Measurements from ENCODE around the gene CAPN1. TPM values are rescaled to one million over a fixed set of nuclear protein-coding genes. Genes with fewer than 3 reads are reported as not detected.
"Not testable (repeated sequence)": the region's sequence is repeated elsewhere in the genome, so short reads cannot be mapped to it uniquely, and the experiment has no call there.

Gene CAPN1
- total RNA-seq, 4 donors from 2014 or later: 467 to 627 (median 561) TPM

- no peak for DNase-seq (ENCODE audit: low spot score in 2 of 2)
- WGBS: 60% methylated on average over 5 of the region's 5 CpGs
- no peak overlapping the region for H3K4me3 ChIP-seq
- H3K27me3 ChIP-seq: no peaks in the 10 kb centered on the region
- no peaks in the 10 kb centered on the region for H3K9me3 ChIP-seq
- H3K4me1 ChIP-seq: no peaks in the 10 kb centered on the region
- no peak for TF ChIP-seq EP300 (IDR thresholded peaks at IDR 0.05)
- TF ChIP-seq CTCF (IDR thresholded peaks at IDR 0.05): no peak
- no peak for TF ChIP-seq POLR2AphosphoS5 (IDR thresholded peaks at IDR 0.05)
- H3K36me3 ChIP-seq: no peaks in the 10 kb centered on the region
- H3K27ac ChIP-seq: no peak overlapping the region
Observed at GRCh38 chr11:65241134-65241533, 59.4 kb downstream of the CAPN1 start.

- H3K9me3 ChIP-seq: no peaks in the 10 kb centered on the region
- no peak for TF ChIP-seq CTCF (IDR thresholded peaks at IDR 0.05)
- no peak for TF ChIP-seq POLR2AphosphoS5 (IDR thresholded peaks at IDR 0.05)
- TF ChIP-seq POLR2A (IDR thresholded peaks at IDR 0.05): no peak
- TF ChIP-seq EP300 (IDR thresholded peaks at IDR 0.05): no peak
- no peak overlapping the region for H3K27ac ChIP-seq
- H3K27me3 ChIP-seq: no peaks in the 10 kb centered on the region
- no peak for DNase-seq (ENCODE audit: low spot score in 2 of 2)
- H3K36me3 ChIP-seq: no peaks in the 10 kb centered on the region
- no peaks in the 10 kb centered on the region for H3K4me1 ChIP-seq
- H3K4me3 ChIP-seq: no peak overlapping the region
Observed at GRCh38 chr11:65241692-65242091, 60.0 kb downstream of the CAPN1 start.

- no peak for DNase-seq (ENCODE audit: low spot score in 2 of 2)
- no peak for TF ChIP-seq POLR2AphosphoS5 (IDR thresholded peaks at IDR 0.05)
- TF ChIP-seq CTCF (IDR thresholded peaks at IDR 0.05): no peak
- no peak for TF ChIP-seq POLR2A (IDR thresholded peaks at IDR 0.05)
- no peaks in the 10 kb centered on the region for H3K36me3 ChIP-seq
- H3K4me1 ChIP-seq: no peaks in the 10 kb centered on the region
- H3K4me3 ChIP-seq: no peak overlapping the region
- no peaks in the 10 kb centered on the region for H3K27me3 ChIP-seq
- H3K27ac ChIP-seq: no peak overlapping the region
- WGBS: 86% methylated on average over 6 of the region's 6 CpGs
- H3K9me3 ChIP-seq: no peaks in the 10 kb centered on the region
Observed at GRCh38 chr11:65242389-65242788, 60.7 kb downstream of the CAPN1 start.

- Histone ChIP-seq H3K4me1 (no peaks in the 10 kb centered on the region), H3K27ac (no peak overlapping the region), H3K9me3 (no peaks in the 10 kb centered on the region), H3K27me3 (no peaks in the 10 kb centered on the region), H3K36me3 (no peaks in the 10 kb centered on the region), H3K4me3 (no peak overlapping the region)
- DNase-seq (ENCODE audit: low spot score in 2 of 2): no peak
- no peak for TF ChIP-seq POLR2A (IDR thresholded peaks at IDR 0.05)
- no peak for TF ChIP-seq CTCF (IDR thresholded peaks at IDR 0.05)
- no peak for TF ChIP-seq EP300 (IDR thresholded peaks at IDR 0.05)
- no peak for TF ChIP-seq POLR2AphosphoS5 (IDR thresholded peaks at IDR 0.05)
- WGBS: 64% methylated on average over 4 of the region's 4 CpGs
Observed at GRCh38 chr11:65243797-65244196, 62.1 kb downstream of the CAPN1 start.

GRCh38 chr11:65245046-65245445, 63.3 kb downstream of the CAPN1 start:
- H3K36me3 ChIP-seq; H3K27me3 ChIP-seq; H3K4me1 ChIP-seq; H3K27ac ChIP-seq; H3K9me3 ChIP-seq; DNase-seq (ENCODE audit: low spot score in 2 of 2); H3K4me3 ChIP-seq: not testable (repeated sequence)
- 93% methylated on average over 8 of the region's 8 CpGs for WGBS

GRCh38 chr11:65246506-65246905, 64.8 kb downstream of the CAPN1 start:
- Histone ChIP-seq H3K36me3 (no peaks in the 10 kb centered on the region), H3K27me3 (no peaks in the 10 kb centered on the region), H3K9me3 (no peaks in the 10 kb centered on the region), H3K4me1 (peaks cover 2% of the 10 kb centered on the region), H3K4me3 (no peak overlapping the region), H3K27ac (no peak overlapping the region)
- no peak for DNase-seq (ENCODE audit: low spot score in 2 of 2)
- TF ChIP-seq CTCF (IDR thresholded peaks at IDR 0.05): no peak
- TF ChIP-seq POLR2A (IDR thresholded peaks at IDR 0.05): no peak
- TF ChIP-seq POLR2AphosphoS5 (IDR thresholded peaks at IDR 0.05): no peak
- TF ChIP-seq EP300 (IDR thresholded peaks at IDR 0.05): no peak
- WGBS: 86% methylated on average over 5 of the region's 5 CpGs

GRCh38 chr11:65248184-65248710, 66.5 kb downstream of the CAPN1 start:
- not testable (repeated sequence) for H3K36me3 ChIP-seq; H3K27ac ChIP-seq; H3K27me3 ChIP-seq; DNase-seq (ENCODE audit: low spot score in 2 of 2); H3K4me1 ChIP-seq; H3K4me3 ChIP-seq; H3K9me3 ChIP-seq
- WGBS: 84% methylated on average over 9 of the region's 9 CpGs

Measured in suprapubic skin (tissue), 4 donors.